PC-9 (cell line): Measurements from ENCODE around the gene TSPAN17. TPM values are rescaled to one million over a fixed set of nuclear protein-coding genes. Genes with fewer than 3 reads are reported as not detected.

ENCODE experiments used
- BruUV-seq: library from RNA; stranded (reverse); fragments of 400-500 nt; replicated peaks from 2 replicates; lab custom pipeline; 2021; lab: Mats Ljungman, UMichigan
- CTCF ChIA-PET: fragments of 300-600 bp; sonication (Branson Sonifier 250); formaldehyde crosslinking; loops from one replicate; lab custom pipeline; 2022; ENCODE audit warnings: antibody characterized with exemption; lab: Charles Lee
- POLR2A ChIA-PET: fragments of 300-600 bp; sonication (Branson Sonifier 250); formaldehyde crosslinking; loops from one replicate; lab custom pipeline; 2022; ENCODE audit warnings: antibody characterized with exemption; ENCODE audit not compliant: unreplicated experiment; lab: Charles Lee
- DNase-seq, 2 experiments: peaks; one replicate each; pipeline versions ENCODE4 v3.0.0 to v3.0.0-alpha.2; 2015 to 2022; ENCODE audit warnings: mixed read lengths in 1 of 2
- H2AFZ ChIP-seq: fragments of 200-600 bp; sonication (generic); 2 replicates; pipeline ENCODE4 v1.8.1; 2017; ENCODE audit warnings: antibody characterized with exemption
- H3F3A ChIP-seq: fragments of 200-600 bp; sonication (generic); 2 replicates; pipeline ENCODE4 v1.8.1; 2017; ENCODE audit warnings: antibody characterized with exemption, mild to moderate bottlenecking, low read depth; ENCODE audit not compliant: insufficient read depth
- H3K27ac ChIP-seq: fragments of 200-600 bp; sonication (generic); 2 replicates; pipeline ENCODE4 v1.6.1; 2016; ENCODE audit warnings: mixed run types
- H3K27me3 ChIP-seq: fragments of 200-600 bp; sonication (generic); 2 replicates; pipeline ENCODE4 v1.6.1; 2016; ENCODE audit warnings: low read depth, mixed run types; ENCODE audit not compliant: insufficient read depth
- H3K36me3 ChIP-seq: fragments of 200-600 bp; sonication (generic); 2 replicates; pipeline ENCODE4 v1.6.1; 2016; ENCODE audit warnings: low read depth, mixed run types
- H3K4me1 ChIP-seq: fragments of 200-600 bp; sonication (generic); replicated peaks from 2 replicates; pipeline ENCODE4 v1.6.1; 2016; ENCODE audit warnings: mixed run types; ENCODE audit not compliant: insufficient read depth
- H3K4me2 ChIP-seq: fragments of 200-600 bp; sonication (generic); 2 replicates; pipeline ENCODE4 v1.6.1; 2017; ENCODE audit warnings: mixed run types
- H3K4me3 ChIP-seq: fragments of 200-600 bp; sonication (generic); 2 replicates; pipeline ENCODE4 v1.6.1; 2016; ENCODE audit warnings: mixed run types
- H3K79me2 ChIP-seq: fragments of 200-600 bp; sonication (generic); 2 replicates; pipeline ENCODE4 v1.6.1; 2017; ENCODE audit warnings: low read depth, mixed run types
- H3K9me2 ChIP-seq: fragments of 200-600 bp; sonication (generic); 2 replicates; pipeline ENCODE4 v1.8.1; 2017; ENCODE audit warnings: mild to moderate bottlenecking; ENCODE audit not compliant: insufficient read depth
- H3K9me3 ChIP-seq: fragments of 200-600 bp; sonication (generic); 2 replicates; pipeline ENCODE4 v1.8.1; 2016; ENCODE audit warnings: low read depth; ENCODE audit not compliant: insufficient read depth
- H4K20me1 ChIP-seq: fragments of 200-600 bp; sonication (generic); 2 replicates; pipeline ENCODE4 v1.8.1; 2017; ENCODE audit not compliant: insufficient read depth
- CTCF ChIP-seq: fragments of 200-600 bp; sonication (generic); conservative IDR thresholded peaks from 2 replicates; pipeline ENCODE4 v1.6.1; 2017; ENCODE audit warnings: mixed run types, antibody characterized with exemption, mild to moderate bottlenecking, moderate library complexity
- EZH2 ChIP-seq: fragments of 200-600 bp; sonication (generic); IDR thresholded peaks from 2 replicates; pipeline ENCODE4 v1.8.0; 2017; ENCODE audit warnings: antibody characterized with exemption, low read depth
- intact Hi-C: fragments of 100-400 bp; cut with micrococcal nuclease; formaldehyde crosslinking; loops from one replicate; pipeline ENCODE4 v1.10.0; 2022; ENCODE audit not compliant: unreplicated experiment
- total RNA-seq: library from RNA; stranded (reverse); gene quantifications from 2 replicates; pipeline ENCODE4 v1.2.3, GENCODE V29; 2021

Gene TSPAN17
- total RNA-seq, 1 experiment from 2014 or later = 81.1 TPM

- no peaks in the 10 kb centered on the region for H3K36me3 ChIP-seq
- no peak overlapping the region for H3K4me2 ChIP-seq
- CTCF ChIA-PET = interaction anchor here (1.6 kb wide), 1 partner anchor 19 kb away, joined by 3 read pairs; no protein-coding TSS in a partner anchor
- no peak overlapping the region for H3K4me3 ChIP-seq
- H3K79me2 ChIP-seq = no peaks in the 10 kb centered on the region
- H3K9me2 ChIP-seq = no peaks in the 10 kb centered on the region
- no peaks in the 10 kb centered on the region for H4K20me1 ChIP-seq
- no peak for TF ChIP-seq EZH2
- TF ChIP-seq CTCF = no peak
- H3K9me3 ChIP-seq = no peaks in the 10 kb centered on the region
- BruUV-seq = no TSS peak
- H2AFZ ChIP-seq = no peak overlapping the region
- POLR2A ChIA-PET = no interaction called here
- H3K27me3 ChIP-seq = no peaks in the 10 kb centered on the region
- intact Hi-C loops = no loop called here
- no peaks in the 10 kb centered on the region for H3F3A ChIP-seq
- no peak overlapping the region for H3K27ac ChIP-seq
- no peak for DNase-seq
- peaks cover 14% of the 10 kb centered on the region; the same call in 1 of the 2 replicates for H3K4me1 ChIP-seq
Measured at GRCh38 chr5:176679365-176680225, 32.3 kb downstream of the TSPAN17 start.

DNA sequence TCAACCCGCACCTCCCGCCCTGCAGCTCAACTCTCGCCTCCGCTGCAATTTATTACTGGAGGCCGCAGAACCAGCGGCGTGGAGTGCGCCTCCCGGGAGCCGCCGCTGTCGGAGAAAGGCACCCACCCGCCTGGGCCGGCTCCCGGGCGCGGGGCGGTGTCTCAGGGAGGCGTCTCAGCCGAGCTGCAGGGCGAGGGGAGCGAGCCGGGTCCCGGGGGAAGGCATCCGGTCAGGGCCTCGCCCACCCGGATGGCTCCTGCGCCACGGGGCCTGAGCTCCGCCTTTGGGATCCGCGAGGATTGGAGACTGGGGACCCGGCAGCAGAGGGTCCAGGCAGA is 32.9 kb downstream of the TSPAN17 start:
- no peaks in the 10 kb centered on the region for H3K36me3 ChIP-seq
- ChIA-PET CTCF (no interaction called here), POLR2A (no interaction called here)
- no peak overlapping the region for H2AFZ ChIP-seq
- no peaks in the 10 kb centered on the region for H3K27me3 ChIP-seq
- peaks cover 14% of the 10 kb centered on the region; the same call in 1 of the 2 replicates for H3K4me1 ChIP-seq
- H4K20me1 ChIP-seq = no peaks in the 10 kb centered on the region
- H3K9me3 ChIP-seq = peaks cover 5% of the 10 kb centered on the region; the same call in 1 of the 2 replicates
- no peaks in the 10 kb centered on the region for H3K79me2 ChIP-seq
- no peak for TF ChIP-seq EZH2
- DNase-seq = no peak
- no peak overlapping the region for H3K27ac ChIP-seq
- BruUV-seq = no TSS peak
- H3K4me3 ChIP-seq = no peak overlapping the region
- H3F3A ChIP-seq = no peaks in the 10 kb centered on the region
- no peaks in the 10 kb centered on the region for H3K9me2 ChIP-seq
- intact Hi-C loops = no loop called here
- H3K4me2 ChIP-seq = no peak overlapping the region

DNA sequence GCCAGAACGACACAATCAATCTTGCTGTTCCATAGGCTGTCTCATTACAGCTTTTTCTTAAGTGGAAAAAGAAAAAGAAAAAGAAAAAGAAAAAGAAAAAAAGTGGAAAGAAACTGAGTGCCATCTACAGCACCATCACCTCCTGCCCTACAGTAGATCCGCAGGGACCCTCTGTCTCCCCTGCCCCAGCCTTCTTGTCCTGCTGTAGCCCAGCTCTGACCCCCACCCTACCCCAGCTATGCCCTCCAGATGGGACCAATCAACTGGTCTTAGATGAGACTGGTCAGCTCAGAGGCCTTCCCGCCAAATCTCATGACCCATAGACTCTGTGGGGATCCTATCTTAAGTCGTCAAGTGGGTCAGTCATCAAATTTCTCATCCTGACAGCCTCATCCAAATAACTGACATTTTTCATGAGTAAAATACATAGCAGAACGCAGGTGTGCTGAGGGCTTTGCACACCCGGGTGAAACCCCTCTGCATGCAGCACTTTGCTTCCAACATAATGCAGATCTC is 34.8 kb downstream of the TSPAN17 start:
- no peak overlapping the region for H3K4me2 ChIP-seq
- no peaks in the 10 kb centered on the region for H4K20me1 ChIP-seq
- H3K9me3 ChIP-seq = peaks cover 6% of the 10 kb centered on the region; the same call in 1 of the 2 replicates
- H3F3A ChIP-seq = no peaks in the 10 kb centered on the region
- no peak overlapping the region for H3K4me3 ChIP-seq
- intact Hi-C loops = no loop called here
- H3K27ac ChIP-seq = no peak overlapping the region
- ChIA-PET POLR2A (interaction anchor here (0.7 kb wide), 1 partner anchor 342 kb away, joined by 3 read pairs; no protein-coding TSS in a partner anchor), CTCF (no interaction called here)
- no peak for DNase-seq
- H2AFZ ChIP-seq = no peak overlapping the region
- H3K79me2 ChIP-seq = no peaks in the 10 kb centered on the region
- no peaks in the 10 kb centered on the region for H3K4me1 ChIP-seq
- no TSS peak for BruUV-seq
- H3K27me3 ChIP-seq = no peaks in the 10 kb centered on the region
- TF ChIP-seq CTCF (no peak), EZH2 (no peak)
- no peaks in the 10 kb centered on the region for H3K9me2 ChIP-seq
- no peaks in the 10 kb centered on the region for H3K36me3 ChIP-seq
